ENCODE measurements around the gene CRY1. TPM values are rescaled to one million over a fixed set of nuclear protein-coding genes. Genes with fewer than 3 reads are reported as not detected.

Gene CRY1
- total and polyA plus RNA-seq, 2 of the 4 experiments (the other 2 are of a cell fraction) = 5.9 to 9.9 TPM

DNA sequence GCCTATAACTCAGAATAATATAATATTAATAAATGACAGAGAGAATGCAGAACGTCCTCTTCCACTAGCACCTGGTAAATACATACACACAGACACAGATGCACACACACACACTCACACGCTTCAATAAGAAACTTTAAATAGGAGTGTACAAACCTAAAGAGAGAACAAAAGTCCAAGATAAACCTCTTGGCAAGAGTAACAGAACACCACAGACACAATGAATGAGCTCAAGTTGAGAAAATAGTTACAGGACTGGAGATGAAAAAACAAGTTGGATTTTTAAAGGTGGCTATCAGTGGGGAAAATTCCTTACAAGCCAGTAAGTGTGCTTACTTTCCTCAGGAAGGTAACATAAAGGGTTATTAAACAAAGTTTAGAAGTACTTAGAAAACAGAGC lies 35.2 kb downstream of the CRY1 start:
- H3K36me3 ChIP-seq (ENCODE audit: control insufficient read depth, insufficient read depth, low read length) = no peaks in the 10 kb centered on the region
- no peak overlapping the region for H3K18ac ChIP-seq (ENCODE audit: low read depth, low read length)
- H3K9me1 ChIP-seq (ENCODE audit: insufficient read depth, low read length) = no peaks in the 10 kb centered on the region
- no peak overlapping the region for H3K23ac ChIP-seq (ENCODE audit: low read depth, low read length)
- ChIA-PET POLR2A (ENCODE audit: unreplicated experiment) (no interaction called here), CTCF (no interaction called here)
- dilution Hi-C loops (cut with HindIII; ENCODE audit: low sequenced_read_pairs, unreplicated experiment) (no loop called here), in situ Hi-C loops (cut with MboI; ENCODE audit: low sequenced_read_pairs) (no loop called here), intact Hi-C loops (cut with micrococcal nuclease) (no loop called here)
- H3K9ac ChIP-seq (ENCODE audit: low read depth, low read length) = no peak overlapping the region
- no peaks in the 10 kb centered on the region for H3K4me1 ChIP-seq (ENCODE audit: control insufficient read depth, insufficient read depth, low read length)
- no peak overlapping the region for H3K4me3 ChIP-seq (ENCODE audit: insufficient read depth, low read depth, low read length)
- BruUV-seq (replicated peaks) = no TSS peak
- H2AFZ ChIP-seq (replicated peaks; ENCODE audit: low read length, poor library complexity) = no peak overlapping the region
- no peak overlapping the region for H2BK20ac ChIP-seq (ENCODE audit: low read depth, low read length)
- H2BK5ac ChIP-seq (ENCODE audit: low read depth, low read length, poor library complexity, severe bottlenecking) = no peak overlapping the region
- no peak overlapping the region for H4K5ac ChIP-seq (ENCODE audit: low read depth, low read length)
- H3K4me2 ChIP-seq (ENCODE audit: low read depth, low read length) = no peak overlapping the region
- peaks cover 0 to 9% of the 10 kb centered on the region in 2 experiments; a peak in 3 of 4 replicates for H3K79me1 ChIP-seq (ENCODE audit: low read depth in 1 of 2, low read length in 2 of 2)
- no peak for TF ChIP-seq CEBPB (IDR thresholded peaks at IDR 0.05; ENCODE audit: low read depth, low read length)
- no peak for TF ChIP-seq RFX5 (IDR thresholded peaks at IDR 0.05; ENCODE audit: low read depth, low read length)
- TF ChIP-seq POLR2A (IDR thresholded peaks at IDR 0.05; ENCODE audit: low read depth, low read length) = no peak
- no peak for TF ChIP-seq CHD1 (IDR thresholded peaks at IDR 0.05; ENCODE audit: low read depth, low read length)
- TF ChIP-seq, protein P1, sequence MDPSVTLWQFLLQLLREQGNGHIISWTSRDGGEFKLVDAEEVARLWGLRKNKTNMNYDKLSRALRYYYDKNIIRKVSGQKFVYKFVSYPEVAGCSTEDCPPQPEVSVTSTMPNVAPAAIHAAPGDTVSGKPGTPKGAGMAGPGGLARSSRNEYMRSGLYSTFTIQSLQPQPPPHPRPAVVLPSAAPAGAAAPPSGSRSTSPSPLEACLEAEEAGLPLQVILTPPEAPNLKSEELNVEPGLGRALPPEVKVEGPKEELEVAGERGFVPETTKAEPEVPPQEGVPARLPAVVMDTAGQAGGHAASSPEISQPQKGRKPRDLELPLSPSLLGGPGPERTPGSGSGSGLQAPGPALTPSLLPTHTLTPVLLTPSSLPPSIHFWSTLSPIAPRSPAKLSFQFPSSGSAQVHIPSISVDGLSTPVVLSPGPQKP (IDR thresholded peaks at IDR 0.05; ENCODE audit: borderline replicate concordance, low read depth, low read length) = no peak
- no peak overlapping the region for H3K27ac ChIP-seq (ENCODE audit: insufficient read depth, low read length)
- H3K56ac ChIP-seq (ENCODE audit: extremely low read depth, insufficient read depth, low read length) = no peak overlapping the region
- ATAC-seq (ENCODE audit: low read depth) = no peak
- no peak overlapping the region for H3K4ac ChIP-seq (ENCODE audit: low read depth, low read length)
- H4K8ac ChIP-seq (ENCODE audit: low read depth in 2 of 2, low read length in 2 of 2) = no peak overlapping the region
- H2BK15ac ChIP-seq (ENCODE audit: low read depth, low read length) = no peak overlapping the region
- H2AK5ac ChIP-seq (ENCODE audit: low read depth, low read length) = no peak overlapping the region
- no peak for DNase-seq
- H3K14ac ChIP-seq (replicated peaks; ENCODE audit: low read depth, low read length) = no peak overlapping the region
- WGBS, 2 experiments (ENCODE audit: extremely low coverage in 2 of 2, insufficient read length in 1 of 2) = no CpG with 5 or more reads among the region's 2 CpGs
- H2AK9ac ChIP-seq (replicated peaks; ENCODE audit: low read depth, low read length, poor library complexity) = no peak overlapping the region
- H4K91ac ChIP-seq (ENCODE audit: insufficient read depth, low read depth, low read length) = no peak overlapping the region
- H3K9me3 ChIP-seq (ENCODE audit: control insufficient read depth, insufficient read depth, low read length) = 0 out of 2 replicates have a peak, but pooled peaks cover 2% of the 10 kb centered on the region
- H3K27me3 ChIP-seq (ENCODE audit: control insufficient read depth, insufficient read depth, low read length) = no peaks in the 10 kb centered on the region
- no peaks in the 10 kb centered on the region for H4K20me1 ChIP-seq (ENCODE audit: insufficient read depth, low read length)
- H2BK120ac ChIP-seq (ENCODE audit: low read depth, low read length) = no peak overlapping the region

All from IMR-90 (cell line).